Upper lobe of left lung (tissue), 6 donors: Measurements from ENCODE around the gene MYT1. TPM values are rescaled to one million over a fixed set of nuclear protein-coding genes. Genes with fewer than 3 reads are reported as not detected.
"Not testable (repeated sequence)": the region's sequence is repeated elsewhere in the genome, so short reads cannot be mapped to it uniquely, and the experiment has no call there.

Source experiments
- ATAC-seq, 2 donors: fragments of 200-7000 bp; cut with Tn5 transposase; one replicate each; pipeline ENCODE4 v1.9.1; 2022; ENCODE audit warnings: mild to moderate bottlenecking in 2 of 2, moderate library complexity in 2 of 2; ENCODE audit not compliant: low FRiP score in 2 of 2
- DNase-seq, 2 donors: peaks; one replicate each; pipeline ENCODE4 v3.0.0-alpha.2; 2019 to 2020
- H3K27ac ChIP-seq, 4 donors: fragments of 200-600 bp; sonication (generic); one replicate each; pipeline ENCODE4 v1.5.1; 2016 to 2019
- H3K27me3 ChIP-seq, 4 donors: fragments of 200-600 bp; sonication (generic); one replicate each; pipeline ENCODE4 v1.5.1; 2017 to 2019
- H3K36me3 ChIP-seq, 4 donors: fragments of 200-600 bp; sonication (generic); one replicate each; pipeline ENCODE4 v1.5.1; 2016 to 2019
- H3K4me1 ChIP-seq, 4 donors: fragments of 200-600 bp; sonication (generic); one replicate each; pipeline ENCODE4 v1.5.1; 2018 to 2019
- H3K4me3 ChIP-seq, 4 donors: fragments of 200-600 bp; sonication (generic); one replicate each; pipeline ENCODE4 v1.5.1; 2017 to 2019; ENCODE audit warnings: mild to moderate bottlenecking in 2 of 4, moderate library complexity in 1 of 4
- H3K9me3 ChIP-seq, 4 donors: fragments of 200-600 bp; sonication (generic); one replicate each; pipeline ENCODE4 v1.5.1; 2018 to 2019
- CTCF ChIP-seq, 6 experiments: fragments of 450-650 bp in 4 of 6; fragments of 200-600 bp in 2 of 6; sonication (generic) in 2 of 6; IDR thresholded peaks; one replicate each; pipeline ENCODE4 v1.5.1; 2016 to 2019; ENCODE audit warnings: antibody characterized with exemption in 6 of 6
- EP300 ChIP-seq, 4 donors: sonication (generic); formaldehyde crosslinking; IDR thresholded peaks; one replicate each; pipeline ENCODE4 v1.5.1; 2017; ENCODE audit warnings: antibody characterized with exemption in 4 of 4, control low read depth in 2 of 4
- POLR2A ChIP-seq, 4 donors: fragments of 450-650 bp; IDR thresholded peaks; one replicate each; pipeline ENCODE4 v1.5.1; 2016 to 2017; ENCODE audit warnings: antibody characterized with exemption in 4 of 4, mild to moderate bottlenecking in 2 of 4
- POLR2AphosphoS5 ChIP-seq, 2 donors: sonication (generic); formaldehyde crosslinking; IDR thresholded peaks; one replicate each; pipeline ENCODE4 v1.5.1; 2017; ENCODE audit warnings: antibody characterized with exemption in 2 of 2
- WGBS, 2 donors: methylation state at CpG; one replicate each; pipeline ENCODE4 v1.1.5; 2017 to 2018; 5-methylcytosine and 5-hydroxymethylcytosine counted together
- total RNA-seq, 6 donors: library from RNA; depleted of rRNA in 4 of 6; stranded (reverse); fragments of >200 nt in 4 of 6; gene quantifications; one replicate each; pipeline versions ENCODE4 v1.1.0 to v1.2.1, GENCODE V29; 2016 to 2021
- donor health status: DM: no; HTN: no; CAD: no; lungs with moderate emphysema.
- donor health status: DM: no; HTN: yes; CAD: no; lungs with severe emphysema.

The MYT1 gene
- 1 to 10 TPM in 1 of 6 donors, under 1 TPM in 1, not detected in 4; 0.09 to 3.1 TPM for total RNA-seq

GRCh38 chr20:64164123-64164836, at the start of gene MYT1:
TSS of gene MYT1 (plus strand) at chr20:64164452. CDS start at chr20:64198862, 34,410 bp downstream.
- Histone ChIP-seq H3K9me3 (no peaks in the 10 kb centered on the region), H3K36me3 (no peaks in the 10 kb centered on the region), H3K4me3 (no peak within 1 kb of the TSS), H3K4me1 (no peaks in the 10 kb centered on the region), H3K27me3 (peaks cover 0 to 32% (median 5%) of the 10 kb centered on the region in 4 donors), H3K27ac (no peak within 1 kb of the TSS)
- 81% methylated on average over 21 of the region's 21 CpGs for WGBS, 2 donors
- ATAC-seq (no peak), DNase-seq (no peak)
- no peak for TF ChIP-seq POLR2A (IDR thresholded peaks at IDR 0.05)
- no peak for TF ChIP-seq CTCF (IDR thresholded peaks at IDR 0.05)
- no peak for TF ChIP-seq EP300 (IDR thresholded peaks at IDR 0.05)
- no peak for TF ChIP-seq POLR2AphosphoS5 (IDR thresholded peaks at IDR 0.05)

GRCh38 chr20:64115171-64115911, 48.9 kb upstream of the MYT1 start:
- peaks cover 0 to 5% (median 3%) of the 10 kb centered on the region in 4 donors for H3K4me1 ChIP-seq
- no peaks in the 10 kb centered on the region for H3K36me3 ChIP-seq
- 71 to 81% methylated on average over 6 to 13 of the region's 14 CpGs for WGBS, 2 donors
- H3K4me3 ChIP-seq: no peak overlapping the region
- no peaks in the 10 kb centered on the region for H3K9me3 ChIP-seq
- H3K27ac ChIP-seq: no peak overlapping the region
- DNase-seq (no peak), ATAC-seq (no peak)
- no peaks in the 10 kb centered on the region for H3K27me3 ChIP-seq
- TF ChIP-seq POLR2AphosphoS5 (IDR thresholded peaks at IDR 0.05) (no peak), EP300 (IDR thresholded peaks at IDR 0.05) (no peak), POLR2A (IDR thresholded peaks at IDR 0.05) (no peak), CTCF (IDR thresholded peaks at IDR 0.05) (no peak)

- no peaks in the 10 kb centered on the region for H3K27me3 ChIP-seq
- H3K36me3 ChIP-seq: no peaks in the 10 kb centered on the region
- no peak for DNase-seq
- H3K9me3 ChIP-seq: no peaks in the 10 kb centered on the region
- no peak for ATAC-seq
- H3K4me3 ChIP-seq: no peak overlapping the region
- TF ChIP-seq POLR2AphosphoS5 (IDR thresholded peaks at IDR 0.05) (no peak), CTCF (IDR thresholded peaks at IDR 0.05) (no peak), POLR2A (IDR thresholded peaks at IDR 0.05) (no peak), EP300 (IDR thresholded peaks at IDR 0.05) (no peak)
- 87 to 91% methylated on average over 15 to 20 of the region's 21 CpGs for WGBS, 2 donors
- H3K4me1 ChIP-seq: peaks cover 0 to 9% (median 4%) of the 10 kb centered on the region in 4 donors
- no peak overlapping the region for H3K27ac ChIP-seq
Observed at GRCh38 chr20:64116016-64116415, 48.2 kb upstream of the MYT1 start.

GRCh38 chr20:64116541-64117431, 47.5 kb upstream of the MYT1 start:
- no peaks in the 10 kb centered on the region for H3K27me3 ChIP-seq
- ATAC-seq (peak in 1 of 2 donors; percentile 38), DNase-seq (peak in 1 of 2 donors; percentile 4)
- no peak overlapping the region for H3K27ac ChIP-seq
- no peak overlapping the region for H3K4me3 ChIP-seq
- TF ChIP-seq CTCF (IDR thresholded peaks at IDR 0.05) (no peak), POLR2AphosphoS5 (IDR thresholded peaks at IDR 0.05) (no peak), EP300 (IDR thresholded peaks at IDR 0.05) (no peak), POLR2A (IDR thresholded peaks at IDR 0.05) (no peak)
- peaks cover 0 to 9% (median 4%) of the 10 kb centered on the region in 4 donors for H3K4me1 ChIP-seq
- H3K36me3 ChIP-seq: no peaks in the 10 kb centered on the region
- WGBS, 2 donors: 75 to 88% methylated on average over 14 to 17 of the region's 17 CpGs
- H3K9me3 ChIP-seq: no peaks in the 10 kb centered on the region

GRCh38 chr20:64117432-64117777, 46.8 kb upstream of the MYT1 start:
- H3K27ac ChIP-seq, ATAC-seq, H3K36me3 ChIP-seq, H3K4me1 ChIP-seq, H3K9me3 ChIP-seq, H3K27me3 ChIP-seq, H3K4me3 ChIP-seq: not testable (repeated sequence)
- WGBS, 2 donors: 65% methylated on average over 2 of the region's 6 CpGs; no CpG with 5 or more reads in 1 of the 2 donors
- DNase-seq: peak in 1 of 2 donors; percentile 4
